ENCODE results near the gene ATAT1.
A peak's percentile ranks its signal among the peaks of the same experiment; 100 is the strongest.

The ATAT1 gene

DNA sequence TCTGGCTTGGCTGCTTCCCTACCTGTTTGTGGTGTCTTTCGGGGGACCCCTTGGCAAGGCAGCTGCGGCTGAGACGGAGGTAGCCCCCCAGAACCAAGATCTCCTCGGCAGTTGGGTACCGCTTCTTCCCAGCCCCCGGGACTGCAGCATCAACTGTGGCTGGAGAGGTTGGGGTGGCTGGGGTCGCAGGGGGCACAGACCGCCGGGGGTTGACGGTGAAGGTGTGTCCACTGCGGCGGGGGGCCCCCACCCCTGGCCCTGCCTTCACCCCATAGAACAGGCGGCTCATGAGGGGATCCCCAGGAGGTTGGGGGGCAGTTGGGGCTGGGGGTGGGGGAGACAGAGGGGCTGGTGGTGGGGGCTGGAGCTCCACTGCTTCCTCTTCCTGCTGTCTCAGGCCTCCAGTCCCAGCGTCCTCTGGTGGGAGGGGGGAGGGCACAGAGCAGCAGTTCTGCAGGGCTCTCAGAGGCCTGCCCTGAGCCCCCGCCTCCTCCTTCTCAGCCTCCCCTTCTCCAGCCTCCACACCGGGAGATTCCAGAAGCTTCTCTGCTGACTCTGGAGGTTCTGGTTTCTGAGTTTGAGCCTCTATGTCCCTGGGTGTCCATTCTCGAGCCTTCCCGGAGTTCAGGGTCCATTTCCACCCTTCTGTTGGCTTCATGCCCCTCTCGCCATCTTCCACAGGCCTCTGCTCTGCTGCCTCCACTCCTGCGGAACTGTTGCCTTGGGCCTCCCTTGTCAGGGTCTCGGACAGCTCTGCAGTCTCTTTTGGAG is 57.9 kb downstream of the ATAT1 start:
- peak; percentile 60 to 63 for DNase-seq

DNA sequence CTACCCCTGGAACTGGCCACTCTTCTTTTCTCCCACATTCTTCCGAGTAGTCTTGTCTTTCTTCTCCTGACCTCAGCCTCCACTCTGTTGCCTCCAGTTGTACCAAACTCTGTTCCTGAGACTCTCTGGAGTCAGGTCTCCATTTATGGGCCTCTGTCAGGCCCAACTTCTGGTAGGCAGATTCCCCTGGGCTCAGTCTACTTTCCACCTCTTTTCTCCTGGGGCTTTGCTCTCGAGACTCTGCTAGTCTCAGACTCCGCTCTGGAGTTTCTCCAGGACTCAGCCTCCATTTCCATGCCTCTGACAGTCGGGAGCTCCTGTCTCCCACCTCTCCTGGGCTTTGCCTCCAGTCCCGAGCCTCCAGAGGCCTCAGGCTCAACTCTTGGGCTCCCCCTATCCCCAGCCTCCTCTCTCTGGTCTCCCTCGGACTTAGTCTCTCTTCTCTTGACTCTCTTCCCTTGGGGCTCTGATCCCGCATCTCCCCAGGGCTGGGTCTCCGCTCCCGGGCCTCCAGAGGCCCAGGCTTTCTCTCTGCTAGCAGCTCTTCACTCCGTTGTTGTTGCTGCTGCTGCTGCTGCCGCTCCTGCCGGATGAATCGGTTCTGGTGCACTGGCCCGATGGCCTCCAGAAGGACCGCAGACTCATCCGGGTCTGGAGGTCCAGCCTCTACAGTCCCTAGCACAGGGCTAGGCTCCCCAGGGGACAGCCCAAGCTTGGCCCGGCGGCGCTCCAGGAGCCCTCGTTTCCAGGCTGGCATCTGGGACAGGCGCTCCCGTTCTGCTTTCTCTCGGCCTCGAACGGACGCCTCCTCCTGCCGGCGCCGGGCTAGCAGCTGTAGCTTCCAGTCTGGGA is 58.7 kb downstream of the ATAT1 start:
- DNase-seq: peak in 1 of 2 donors; percentile 33

DNA sequence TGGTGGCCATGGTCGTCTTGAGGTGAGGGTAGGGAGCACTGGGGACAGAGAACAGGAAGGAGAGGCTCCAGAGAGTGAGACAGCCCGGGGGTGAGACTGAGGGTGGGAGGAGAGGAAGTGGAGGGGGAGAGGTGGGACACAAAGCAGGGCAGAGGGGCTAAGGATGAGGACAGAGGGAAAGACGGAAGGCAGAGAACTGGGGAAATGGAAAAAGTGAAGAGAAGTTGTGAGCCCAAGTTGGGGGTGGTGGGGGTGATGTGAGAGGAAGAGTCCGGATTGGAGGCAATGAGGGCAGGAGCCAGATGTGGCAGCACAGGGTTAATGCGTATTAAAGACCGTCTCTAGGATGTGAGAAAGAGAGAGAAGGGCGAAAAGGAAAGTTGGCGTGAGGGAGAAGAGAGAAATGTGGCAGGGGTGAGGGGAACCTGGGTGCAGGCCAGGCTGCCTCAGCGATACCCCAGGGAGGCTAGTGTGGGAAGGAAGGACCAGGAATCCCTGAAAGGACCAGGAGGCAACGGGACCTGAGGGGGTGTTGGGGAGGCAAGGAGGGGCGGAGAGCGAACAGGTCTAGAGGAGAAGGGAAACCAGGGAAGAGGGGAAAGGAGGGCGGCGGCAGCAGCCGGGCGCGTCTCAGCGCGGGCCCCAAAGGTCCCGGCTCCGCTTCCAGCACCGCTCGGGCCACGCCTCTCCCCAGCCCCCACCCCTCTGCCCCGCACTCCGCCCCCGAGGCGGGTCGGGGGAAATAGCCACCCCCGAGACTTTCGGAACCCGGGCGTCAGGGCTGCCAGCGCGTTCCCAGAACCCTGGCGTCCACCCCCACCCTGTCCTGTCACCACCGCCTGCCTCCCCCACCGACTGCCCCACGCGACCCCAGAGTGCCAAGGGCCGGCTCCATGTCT is 59.6 kb downstream of the ATAT1 start, which contains the start of gene PPP1R18:
TSS of gene PPP1R18 (minus strand) at position 637 of the 899 bp plus-strand sequence. CDS start at position 10, 627 bp downstream.
- DNase-seq: peak; percentile 84 to 87

DNA sequence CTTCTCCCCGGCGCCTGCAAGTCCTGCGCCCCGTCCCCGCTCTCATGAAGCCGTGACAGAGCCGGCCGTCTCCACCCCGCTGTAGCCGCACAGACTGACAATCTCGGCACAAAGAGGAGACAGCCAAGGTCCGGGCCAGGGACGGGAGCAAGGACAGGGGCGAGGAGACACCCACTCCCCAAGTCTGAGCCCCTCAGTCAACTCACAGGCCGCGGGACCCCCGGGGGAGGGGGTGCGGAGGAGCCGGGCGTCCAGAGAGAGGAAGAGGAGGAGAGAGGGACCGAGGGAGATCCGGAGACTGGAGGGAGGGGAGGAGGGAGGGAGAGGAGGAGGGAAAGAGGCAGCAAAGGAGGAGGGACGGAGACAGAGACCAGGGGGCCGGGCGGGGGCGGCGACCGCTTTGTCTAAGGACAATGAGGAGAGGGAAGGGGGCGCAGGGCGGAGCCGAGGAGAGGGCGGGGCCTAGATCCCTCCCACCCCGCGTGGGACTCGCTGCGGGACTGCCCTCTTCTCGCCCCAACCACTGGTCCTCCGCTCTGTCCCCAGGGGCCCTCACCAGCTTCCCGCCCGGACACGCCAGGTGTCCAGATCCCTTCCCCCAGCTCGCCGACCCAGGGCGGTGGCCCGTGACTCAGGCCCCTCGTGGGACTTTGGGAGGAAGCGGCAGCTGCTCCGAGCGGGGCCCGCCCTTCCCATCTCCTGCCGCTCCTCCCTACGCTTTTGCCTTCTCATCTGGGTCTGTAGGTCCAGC is 60.4 kb downstream of the ATAT1 start:
- DNase-seq: peak; percentile 83 to 86

DNA sequence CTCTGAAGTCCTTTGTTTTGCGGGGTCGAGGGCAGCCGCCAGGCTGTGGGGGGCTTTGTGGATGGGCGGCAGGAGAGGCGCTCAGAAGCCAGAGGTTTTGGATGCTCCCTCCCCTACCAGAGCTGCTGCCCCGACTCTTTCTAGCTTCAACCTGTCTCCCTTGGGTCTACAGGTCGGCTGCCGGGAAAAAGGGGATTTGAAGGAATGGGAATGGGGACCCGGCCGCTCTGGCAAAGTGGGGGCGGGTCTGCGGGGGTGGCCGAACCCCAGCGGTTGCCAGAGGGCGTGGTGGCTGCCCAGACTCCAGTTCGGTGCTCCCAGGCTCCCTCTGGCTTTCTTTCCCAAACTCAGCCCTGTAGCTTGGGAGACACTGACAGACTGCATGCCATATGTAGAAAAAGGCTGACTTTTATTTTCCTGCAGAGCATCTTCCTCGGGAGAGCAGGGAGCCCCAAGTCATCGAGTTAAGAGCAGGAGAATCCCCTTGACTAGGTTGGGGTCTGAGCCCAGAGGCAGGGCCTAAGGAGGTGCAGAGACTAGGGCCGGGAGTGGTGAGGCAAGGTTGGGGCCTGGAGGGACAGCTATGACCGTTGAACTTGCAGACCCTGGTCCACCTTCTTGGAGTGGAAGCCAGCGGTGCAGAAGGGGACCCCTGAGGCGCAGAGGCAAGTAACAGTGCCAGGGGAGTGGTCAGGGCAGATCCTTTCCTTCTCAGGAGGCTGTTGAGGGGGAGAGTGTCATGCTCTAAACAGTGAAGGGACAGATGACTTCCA is 61.2 kb downstream of the ATAT1 start:
- no peak for DNase-seq

DNA sequence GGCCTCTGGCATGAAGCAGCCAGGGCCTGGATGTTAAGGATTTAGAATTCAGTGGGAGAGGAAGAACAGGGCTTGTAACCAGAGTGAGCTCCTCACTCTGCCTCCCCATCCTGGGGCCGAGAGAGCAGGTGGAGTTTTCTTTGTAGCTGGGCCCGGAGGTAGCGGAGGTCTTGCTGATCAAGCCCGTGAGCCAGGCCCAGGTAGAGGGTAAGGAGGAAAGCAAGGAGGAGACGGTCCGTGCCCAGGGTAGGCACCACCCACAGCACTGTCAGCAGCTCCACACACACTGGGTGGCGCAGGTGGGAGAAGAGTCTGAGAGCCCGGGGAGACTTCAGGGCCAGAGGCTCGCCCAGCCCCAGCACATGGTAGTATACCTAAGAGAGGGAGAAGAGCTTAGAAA is 61.9 kb downstream of the ATAT1 start:
- peak in 1 of 2 donors; percentile 44 for DNase-seq

DNA sequence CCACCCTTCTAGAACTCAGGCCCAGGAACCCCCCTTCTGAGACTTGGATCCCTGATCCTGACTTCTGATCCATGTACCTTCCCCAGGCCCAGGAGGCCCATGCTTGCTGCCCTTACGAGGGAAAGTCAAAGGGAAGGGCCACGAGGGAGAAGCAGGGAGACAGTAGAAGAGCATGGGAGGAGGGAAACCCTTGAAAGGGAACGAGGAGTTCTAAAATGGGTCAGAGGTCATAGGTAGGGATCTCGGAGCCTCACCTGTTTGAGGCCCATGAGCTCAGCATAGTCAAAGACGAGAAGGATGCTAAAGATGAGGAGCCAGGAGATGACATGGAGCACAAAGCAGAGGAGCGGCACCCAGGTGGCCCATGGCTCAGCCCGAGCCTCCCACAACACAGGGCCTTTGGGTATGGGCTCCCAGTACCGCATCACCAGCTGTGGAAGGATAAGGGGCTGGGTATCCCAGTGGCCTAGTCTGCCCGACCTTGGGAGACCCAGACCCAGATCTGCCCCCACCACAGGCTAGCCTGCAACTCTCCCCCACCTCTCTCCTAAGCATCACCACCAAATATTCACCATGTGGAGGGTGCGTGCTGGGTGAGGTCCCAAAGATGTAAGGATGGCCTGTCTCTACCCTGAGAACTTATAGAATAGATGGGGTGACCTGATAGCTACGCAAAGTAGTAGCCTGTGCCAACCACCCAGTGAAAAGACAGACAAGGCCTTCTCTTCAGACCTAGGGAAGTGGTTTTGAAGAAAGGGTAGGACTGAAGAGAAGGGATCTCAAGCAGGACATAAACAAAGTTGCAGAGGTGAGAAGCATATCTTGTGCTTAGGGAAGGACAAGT is 62.6 kb downstream of the ATAT1 start:
- no peak for DNase-seq

DNA sequence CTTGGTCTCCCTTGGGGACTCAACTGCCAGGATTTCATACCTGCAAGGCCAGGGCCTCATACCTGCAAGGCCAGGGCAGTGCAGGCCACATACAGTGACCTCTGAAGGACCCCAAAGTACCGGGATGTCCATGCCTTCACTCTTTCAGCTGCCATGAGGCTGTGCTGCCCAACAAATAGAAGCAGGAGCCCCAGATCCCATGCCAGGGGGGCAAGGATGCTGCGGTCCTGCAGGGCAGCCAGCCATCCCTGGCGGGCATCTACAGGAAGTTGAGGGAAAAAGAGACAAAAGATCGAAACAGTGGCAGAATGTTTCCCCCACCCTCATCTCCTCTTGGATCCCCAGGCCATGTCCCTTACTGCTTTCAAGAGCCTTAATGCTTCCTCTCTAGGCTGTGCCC is 63.3 kb downstream of the ATAT1 start:
- DNase-seq: no peak

DNA sequence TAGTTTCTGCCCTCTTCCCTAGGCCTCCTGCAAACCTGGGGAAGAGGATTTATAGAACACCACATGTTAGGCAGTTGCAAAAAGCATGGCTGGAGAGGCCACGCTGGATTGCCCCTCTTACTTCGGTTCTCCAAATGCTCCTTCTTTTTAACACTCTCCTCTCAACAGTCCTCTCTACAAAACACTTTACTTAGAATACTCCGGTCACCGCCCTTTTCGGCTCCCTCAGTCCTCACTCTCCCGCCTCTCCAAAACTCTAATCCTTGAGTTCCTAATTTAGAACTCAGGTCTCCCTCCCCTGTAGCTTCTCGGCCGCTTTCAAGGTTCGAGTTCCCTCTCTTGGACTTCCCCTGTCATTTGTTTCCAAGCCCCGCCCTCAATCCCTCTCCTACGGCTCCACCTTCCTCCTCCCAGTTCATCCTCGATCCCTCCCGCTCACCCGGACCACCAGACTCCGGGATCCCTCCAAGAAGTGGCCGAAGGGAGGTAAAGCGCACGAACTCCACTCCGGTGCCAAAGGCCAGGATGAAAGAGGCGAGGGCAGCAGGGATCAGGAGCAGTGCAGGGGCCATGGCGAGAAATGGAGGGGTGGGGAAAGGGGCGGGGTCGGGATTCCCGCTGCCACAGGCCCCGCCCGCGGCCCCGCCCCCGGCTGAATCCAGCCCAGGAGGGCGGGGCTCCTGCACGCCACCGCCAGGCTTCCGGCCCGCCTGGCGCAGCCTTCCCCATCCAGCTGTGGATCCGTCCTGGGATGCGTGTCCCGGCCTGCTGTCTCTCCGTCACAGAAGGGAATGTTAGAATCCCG is 63.9 kb downstream of the ATAT1 start, which contains the start of gene NRM:
TSS of gene NRM (minus strand) at position 582 of the 805 bp plus-strand sequence. CDS start at position 572, 10 bp downstream.
- peak; percentile 62 to 72 for DNase-seq

DNA sequence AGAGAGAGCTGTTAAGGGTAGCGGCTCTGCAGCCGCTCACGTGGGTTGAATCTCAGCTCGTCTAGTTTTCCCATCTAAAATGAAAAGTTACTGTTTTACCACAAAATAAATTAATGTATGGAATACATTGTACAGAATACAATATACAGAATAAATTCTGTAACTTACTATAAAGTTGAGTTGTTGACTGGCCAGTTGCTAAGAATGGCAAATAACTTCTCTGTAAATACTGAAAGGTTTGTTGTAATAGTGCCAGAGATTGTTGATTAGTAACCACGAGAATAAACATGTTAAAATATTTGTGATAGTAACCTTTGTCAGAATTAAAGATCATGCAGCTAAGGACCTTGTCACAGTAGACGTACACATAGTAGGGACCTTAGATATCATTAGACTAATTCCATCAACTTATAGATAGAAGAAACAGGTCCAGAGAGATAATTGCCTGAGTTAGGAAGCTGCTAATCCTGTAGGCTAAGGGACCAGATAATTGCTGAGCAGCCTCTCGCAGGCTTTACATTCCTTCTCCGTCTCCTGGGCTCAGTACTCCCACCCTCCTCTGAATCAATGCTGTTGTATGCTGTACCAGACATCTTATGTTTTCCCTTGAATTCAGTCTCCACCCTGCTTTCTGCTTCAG is 64.7 kb downstream of the ATAT1 start:
- no peak for DNase-seq

Data from CD4-positive, alpha-beta T cell treated with Interferon alpha-2 for 1 hour (primary cell).